ENCODE results near the gene ZNF830. TPM values are rescaled to one million over a fixed set of nuclear protein-coding genes. Genes with fewer than 3 reads are reported as not detected.

Gene ZNF830
- total RNA-seq, 1 experiment from 2014 or later = 21.6 TPM

GRCh38 chr17:34990921-34991365 lies 29.6 kb downstream of the ZNF830 start:
- no peak for DNase-seq (ENCODE audit: unreplicated experiment)
- Mint-ChIP-seq H3K36me3 (ENCODE audit: insufficient read depth, unreplicated experiment) (peaks cover 61% of the 10 kb centered on the region), H3K27me3 (ENCODE audit: insufficient read depth, unreplicated experiment) (no peaks in the 10 kb centered on the region), H3K4me1 (ENCODE audit: insufficient read depth, unreplicated experiment) (no peaks in the 10 kb centered on the region), H3K27ac (ENCODE audit: low read depth, unreplicated experiment) (no peak overlapping the region), H3K9me3 (ENCODE audit: unreplicated experiment) (no peaks in the 10 kb centered on the region), H3K4me3 (ENCODE audit: unreplicated experiment) (no peak overlapping the region)
- ChIA-PET CTCF (interaction anchor here (0.7 to 3.8 kb wide), 5 partner anchors 10 to 254 kb away, joined by 3 to 38 read pairs (median 3); partner anchors contain the start of genes LIG3 and RAD51D), POLR2A (interaction anchor here (1.0 to 1.6 kb wide), 3 partner anchors 10 to 98 kb away, joined by 3 to 7 read pairs (median 3); no protein-coding TSS in a partner anchor)
- intact Hi-C loops (cut with micrococcal nuclease) = loop anchor here (10.0 kb wide), 1 partner anchor 544 kb away; the partner anchor contains the start of gene SLFN12L
- no peak for TF ChIP-seq CTCF (IDR thresholded peaks at IDR 0.05; ENCODE audit: unreplicated experiment)
- BruUV-seq (replicated peaks) = no TSS peak

GRCh38 chr17:34991606-34992005 lies 30.3 kb downstream of the ZNF830 start:
- no peak overlapping the region for H3K4me3 Mint-ChIP-seq (ENCODE audit: unreplicated experiment)
- intact Hi-C loops (cut with micrococcal nuclease) = loop anchor here (10.0 kb wide), 1 partner anchor 543 kb away; the partner anchor contains the start of gene SLFN12L
- no peak for TF ChIP-seq CTCF (IDR thresholded peaks at IDR 0.05; ENCODE audit: unreplicated experiment)
- POLR2A ChIA-PET = interaction anchor here (0.9 to 1.6 kb wide), 2 partner anchors 10 to 18 kb away, joined by 3 to 4 read pairs; no protein-coding TSS in a partner anchor
- no peaks in the 10 kb centered on the region for H3K9me3 Mint-ChIP-seq (ENCODE audit: unreplicated experiment)
- no TSS peak for BruUV-seq (replicated peaks)
- H3K27me3 Mint-ChIP-seq (ENCODE audit: insufficient read depth, unreplicated experiment) = no peaks in the 10 kb centered on the region
- no peaks in the 10 kb centered on the region for H3K4me1 Mint-ChIP-seq (ENCODE audit: insufficient read depth, unreplicated experiment)
- no peak for DNase-seq (ENCODE audit: unreplicated experiment)
- H3K36me3 Mint-ChIP-seq (ENCODE audit: insufficient read depth, unreplicated experiment) = peaks cover 58% of the 10 kb centered on the region
- no peak overlapping the region for H3K27ac Mint-ChIP-seq (ENCODE audit: low read depth, unreplicated experiment)
- CTCF ChIA-PET = interaction anchor here (0.7 to 3.8 kb wide), 4 partner anchors 10 to 128 kb away, joined by 3 to 38 read pairs (median 3); partner anchors contain the start of gene RAD51D

- TF ChIP-seq CTCF (IDR thresholded peaks at IDR 0.05; ENCODE audit: unreplicated experiment) = no peak
- BruUV-seq (replicated peaks) = no TSS peak
- Mint-ChIP-seq H3K27ac (ENCODE audit: low read depth, unreplicated experiment) (no peak overlapping the region), H3K4me3 (ENCODE audit: unreplicated experiment) (no peak overlapping the region), H3K4me1 (ENCODE audit: insufficient read depth, unreplicated experiment) (no peaks in the 10 kb centered on the region), H3K36me3 (ENCODE audit: insufficient read depth, unreplicated experiment) (peaks cover 48% of the 10 kb centered on the region), H3K9me3 (ENCODE audit: unreplicated experiment) (no peaks in the 10 kb centered on the region), H3K27me3 (ENCODE audit: insufficient read depth, unreplicated experiment) (no peaks in the 10 kb centered on the region)
- no peak for DNase-seq (ENCODE audit: unreplicated experiment)
- CTCF ChIA-PET = interaction anchor here (1.5 to 3.8 kb wide), 2 partner anchors 97 to 126 kb away, joined by 3 to 38 read pairs; partner anchors contain the start of gene RAD51D
- intact Hi-C loops (cut with micrococcal nuclease) = loop anchor here (10.0 kb wide), 1 partner anchor 542 kb away; the partner anchor contains the start of gene SLFN12L
- POLR2A ChIA-PET = interaction anchor here (0.5 kb wide), 1 partner anchor 15 kb away, joined by 3 read pairs; no protein-coding TSS in a partner anchor
Observed at GRCh38 chr17:34993031-34993430, 31.7 kb downstream of the ZNF830 start.

- Mint-ChIP-seq H3K9me3 (ENCODE audit: unreplicated experiment) (no peaks in the 10 kb centered on the region), H3K27me3 (ENCODE audit: insufficient read depth, unreplicated experiment) (no peaks in the 10 kb centered on the region), H3K36me3 (ENCODE audit: insufficient read depth, unreplicated experiment) (peaks cover 25% of the 10 kb centered on the region), H3K27ac (ENCODE audit: low read depth, unreplicated experiment) (no peak overlapping the region), H3K4me3 (ENCODE audit: unreplicated experiment) (no peak overlapping the region), H3K4me1 (ENCODE audit: insufficient read depth, unreplicated experiment) (no peaks in the 10 kb centered on the region)
- intact Hi-C loops (cut with micrococcal nuclease) = loop anchor here (10.0 kb wide), 1 partner anchor 538 kb away; the partner anchor contains the start of gene SLFN12L
- no peak for TF ChIP-seq CTCF (IDR thresholded peaks at IDR 0.05; ENCODE audit: unreplicated experiment)
- CTCF ChIA-PET = interaction anchor here (0.6 to 7.9 kb wide), 8 partner anchors 10 to 124 kb away, joined by 3 to 97 read pairs (median 8); partner anchors contain the start of genes FNDC8, RAD51D and RFFL
- POLR2A ChIA-PET = interaction anchor here (1.3 to 1.4 kb wide), 2 partner anchors 23 to 123 kb away, joined by 3 to 4 read pairs; partner anchors contain the start of gene RAD51D
- no peak for DNase-seq (ENCODE audit: unreplicated experiment)
- no TSS peak for BruUV-seq (replicated peaks)
Observed at GRCh38 chr17:34996422-34997285, 35.3 kb downstream of the ZNF830 start.
